BLaER1 (cell line): ENCODE results near the gene SLC16A12.

Experiments
- H3K27ac ChIP-seq: shearing (Covaris generic); formaldehyde crosslinking; 2 replicates; pipeline ENCODE4 v1.8.1; 2022
- H3K27me3 ChIP-seq: shearing (Covaris generic); formaldehyde crosslinking; 2 replicates; pipeline ENCODE4 v1.8.1; 2022
- H3K36me3 ChIP-seq: shearing (Covaris generic); formaldehyde crosslinking; 2 replicates; pipeline ENCODE4 v1.8.1; 2022
- H3K4me1 ChIP-seq: shearing (Covaris generic); formaldehyde crosslinking; 2 replicates; pipeline ENCODE4 v1.8.1; 2022
- H3K4me2 ChIP-seq: shearing (Covaris generic); formaldehyde crosslinking; 2 replicates; pipeline ENCODE4 v1.8.1; 2022
- H3K4me3 ChIP-seq: shearing (Covaris generic); formaldehyde crosslinking; 2 replicates; pipeline ENCODE4 v1.8.1; 2022
- H3K9ac ChIP-seq: shearing (Covaris generic); formaldehyde crosslinking; 2 replicates; pipeline ENCODE4 v1.8.1; 2022
- H3K9me3 ChIP-seq: shearing (Covaris generic); formaldehyde crosslinking; 2 replicates; pipeline ENCODE4 v1.8.1; 2022
- H4K20me1 ChIP-seq: shearing (Covaris generic); formaldehyde crosslinking; 2 replicates; pipeline ENCODE4 v1.8.1; 2022
- Cebpa-rat ChIP-seq: shearing (Covaris generic); IDR thresholded peaks from 2 replicates; pipeline ENCODE4 v1.8.1; 2022

The SLC16A12 gene

GRCh38 chr10:89494575-89494974 lies 40.8 kb downstream of the SLC16A12 start:
- H3K27ac ChIP-seq: no peak overlapping the region
- H3K9me3 ChIP-seq: no peaks in the 10 kb centered on the region
- H4K20me1 ChIP-seq: no peaks in the 10 kb centered on the region
- no peaks in the 10 kb centered on the region for H3K36me3 ChIP-seq
- H3K4me1 ChIP-seq: no peaks in the 10 kb centered on the region
- no peaks in the 10 kb centered on the region for H3K27me3 ChIP-seq
- no peak for TF ChIP-seq Cebpa-rat
- no peak overlapping the region for H3K9ac ChIP-seq
- no peak overlapping the region for H3K4me2 ChIP-seq
- H3K4me3 ChIP-seq: no peak overlapping the region

- TF ChIP-seq Cebpa-rat: no peak
- H3K27me3 ChIP-seq: no peaks in the 10 kb centered on the region
- H3K4me1 ChIP-seq: no peaks in the 10 kb centered on the region
- H4K20me1 ChIP-seq: no peaks in the 10 kb centered on the region
- H3K27ac ChIP-seq: no peak overlapping the region
- H3K9me3 ChIP-seq: no peaks in the 10 kb centered on the region
- no peak overlapping the region for H3K4me2 ChIP-seq
- H3K36me3 ChIP-seq: no peaks in the 10 kb centered on the region
- no peak overlapping the region for H3K4me3 ChIP-seq
- H3K9ac ChIP-seq: no peak overlapping the region
Measured at GRCh38 chr10:89494068-89494467, 41.3 kb downstream of the SLC16A12 start.

GRCh38 chr10:89491932-89492331 lies 43.5 kb downstream of the SLC16A12 start:
- H3K9ac ChIP-seq: no peak overlapping the region
- no peaks in the 10 kb centered on the region for H3K36me3 ChIP-seq
- no peaks in the 10 kb centered on the region for H3K27me3 ChIP-seq
- H3K9me3 ChIP-seq: no peaks in the 10 kb centered on the region
- no peaks in the 10 kb centered on the region for H3K4me1 ChIP-seq
- no peaks in the 10 kb centered on the region for H4K20me1 ChIP-seq
- no peak overlapping the region for H3K4me3 ChIP-seq
- no peak overlapping the region for H3K4me2 ChIP-seq
- no peak overlapping the region for H3K27ac ChIP-seq
- TF ChIP-seq Cebpa-rat: no peak

GRCh38 chr10:89490596-89491335 lies 44.6 kb downstream of the SLC16A12 start:
- no peaks in the 10 kb centered on the region for H3K9me3 ChIP-seq
- H3K9ac ChIP-seq: no peak overlapping the region
- H3K4me3 ChIP-seq: no peak overlapping the region
- H3K36me3 ChIP-seq: no peaks in the 10 kb centered on the region
- H3K4me1 ChIP-seq: no peaks in the 10 kb centered on the region
- TF ChIP-seq Cebpa-rat: no peak
- no peak overlapping the region for H3K4me2 ChIP-seq
- H3K27ac ChIP-seq: no peak overlapping the region
- H4K20me1 ChIP-seq: no peaks in the 10 kb centered on the region
- no peaks in the 10 kb centered on the region for H3K27me3 ChIP-seq

- Histone ChIP-seq H3K36me3 (no peaks in the 10 kb centered on the region), H3K4me1 (peaks cover 4% of the 10 kb centered on the region; the same call in 1 of the 2 replicates), H4K20me1 (no peaks in the 10 kb centered on the region), H3K4me2 (no peak overlapping the region), H3K4me3 (no peak overlapping the region), H3K9me3 (no peaks in the 10 kb centered on the region), H3K27ac (no peak overlapping the region), H3K9ac (no peak overlapping the region), H3K27me3 (no peaks in the 10 kb centered on the region)
- TF ChIP-seq Cebpa-rat: no peak
Measured at GRCh38 chr10:89482256-89482655, 53.1 kb downstream of the SLC16A12 start.

GRCh38 chr10:89481662-89482061 lies 53.7 kb downstream of the SLC16A12 start:
- no peak for TF ChIP-seq Cebpa-rat
- Histone ChIP-seq H3K4me1 (peaks cover 4% of the 10 kb centered on the region; the same call in 1 of the 2 replicates), H3K4me2 (no peak overlapping the region), H4K20me1 (no peaks in the 10 kb centered on the region), H3K9me3 (no peaks in the 10 kb centered on the region), H3K27ac (no peak overlapping the region), H3K9ac (no peak overlapping the region), H3K4me3 (no peak overlapping the region), H3K36me3 (no peaks in the 10 kb centered on the region), H3K27me3 (no peaks in the 10 kb centered on the region)

GRCh38 chr10:89479771-89480446 lies 55.5 kb downstream of the SLC16A12 start:
- H3K4me1 ChIP-seq: peaks cover 4% of the 10 kb centered on the region; the same call in 1 of the 2 replicates
- no peak overlapping the region for H3K9ac ChIP-seq
- no peaks in the 10 kb centered on the region for H3K9me3 ChIP-seq
- TF ChIP-seq Cebpa-rat: no peak
- no peak overlapping the region for H3K4me3 ChIP-seq
- H3K4me2 ChIP-seq: no peak overlapping the region
- no peaks in the 10 kb centered on the region for H3K27me3 ChIP-seq
- no peak overlapping the region for H3K27ac ChIP-seq
- no peaks in the 10 kb centered on the region for H4K20me1 ChIP-seq
- H3K36me3 ChIP-seq: no peaks in the 10 kb centered on the region

- Histone ChIP-seq H3K4me1 (peaks cover 4% of the 10 kb centered on the region; the same call in 1 of the 2 replicates), H3K4me3 (no peak overlapping the region), H3K27ac (no peak overlapping the region), H3K36me3 (no peaks in the 10 kb centered on the region), H3K27me3 (no peaks in the 10 kb centered on the region), H3K4me2 (no peak overlapping the region), H4K20me1 (no peaks in the 10 kb centered on the region), H3K9ac (no peak overlapping the region), H3K9me3 (no peaks in the 10 kb centered on the region)
- TF ChIP-seq Cebpa-rat: no peak
Measured at GRCh38 chr10:89478739-89479654, 56.4 kb downstream of the SLC16A12 start.

- peaks cover 4% of the 10 kb centered on the region; the same call in 1 of the 2 replicates for H3K4me1 ChIP-seq
- H3K9ac ChIP-seq: no peak overlapping the region
- H3K9me3 ChIP-seq: no peaks in the 10 kb centered on the region
- no peak overlapping the region for H3K4me2 ChIP-seq
- H4K20me1 ChIP-seq: no peaks in the 10 kb centered on the region
- no peak overlapping the region for H3K4me3 ChIP-seq
- no peak for TF ChIP-seq Cebpa-rat
- no peaks in the 10 kb centered on the region for H3K36me3 ChIP-seq
- H3K27ac ChIP-seq: no peak overlapping the region
- H3K27me3 ChIP-seq: no peaks in the 10 kb centered on the region
Measured at GRCh38 chr10:89478085-89478738, 57.2 kb downstream of the SLC16A12 start.
